Adipocyte (in vitro differentiated cells): ENCODE data around the gene ABHD1.
A peak's percentile ranks its signal among the peaks of the same experiment; 100 is the strongest.

Experiments used
- DNase-seq: peaks from one replicate; pipeline ENCODE4 v3.0.0-alpha.2; 2015; ENCODE audit warnings: low read depth
- H3K27me3 ChIP-seq: replicated peaks from 2 replicates; pipeline ENCODE4 v1.7.0; 2013; ENCODE audit warnings: mild to moderate bottlenecking, low read length, moderate library complexity; ENCODE audit not compliant: control insufficient read depth, insufficient read depth
- H3K36me3 ChIP-seq: 2 replicates; pipeline ENCODE4 v1.7.0; 2013; ENCODE audit warnings: low read length, mild to moderate bottlenecking, moderate library complexity; ENCODE audit not compliant: control insufficient read depth, insufficient read depth, severe bottlenecking
- H3K4me1 ChIP-seq: 2 replicates; pipeline ENCODE4 v1.7.0; 2013; ENCODE audit warnings: mild to moderate bottlenecking, low read length, moderate library complexity; ENCODE audit not compliant: control insufficient read depth, insufficient read depth
- H3K4me3 ChIP-seq: 2 replicates; pipeline ENCODE4 v1.7.0; 2013; ENCODE audit warnings: mild to moderate bottlenecking, low read length, moderate library complexity
- H3K9ac ChIP-seq: 2 replicates; pipeline ENCODE4 v1.7.0; 2013; ENCODE audit warnings: mild to moderate bottlenecking, low read length, moderate library complexity
- H3K9me3 ChIP-seq: 2 replicates; pipeline ENCODE4 v1.7.0; 2013; ENCODE audit warnings: mild to moderate bottlenecking, low read length, moderate library complexity; ENCODE audit not compliant: control insufficient read depth

ABHD1 gene

GRCh38 chr2:27089111-27089954, 34.3 kb upstream of the ABHD1 start:
- H3K36me3 ChIP-seq, result no peaks in the 10 kb centered on the region
- DNase-seq, result no peak
- no peaks in the 10 kb centered on the region for H3K27me3 ChIP-seq
- peaks cover 14% of the 10 kb centered on the region for H3K4me1 ChIP-seq
- H3K9me3 ChIP-seq, result no peaks in the 10 kb centered on the region
- H3K4me3 ChIP-seq, result no peak overlapping the region
- no peak overlapping the region for H3K9ac ChIP-seq

GRCh38 chr2:27091746-27092695, 31.6 kb upstream of the ABHD1 start:
- no peaks in the 10 kb centered on the region for H3K9me3 ChIP-seq
- no peaks in the 10 kb centered on the region for H3K36me3 ChIP-seq
- DNase-seq, result no peak
- no peak overlapping the region for H3K9ac ChIP-seq
- H3K4me3 ChIP-seq, result no peak overlapping the region
- no peaks in the 10 kb centered on the region for H3K27me3 ChIP-seq
- H3K4me1 ChIP-seq, result peaks cover 17% of the 10 kb centered on the region

GRCh38 chr2:27092696-27093429, 30.8 kb upstream of the ABHD1 start:
- peaks cover 16% of the 10 kb centered on the region for H3K4me1 ChIP-seq
- no peaks in the 10 kb centered on the region for H3K27me3 ChIP-seq
- no peak for DNase-seq
- H3K36me3 ChIP-seq, result no peaks in the 10 kb centered on the region
- H3K4me3 ChIP-seq, result no peak overlapping the region
- no peaks in the 10 kb centered on the region for H3K9me3 ChIP-seq
- H3K9ac ChIP-seq, result no peak overlapping the region

GRCh38 chr2:27093430-27094352, 29.9 kb upstream of the ABHD1 start:
- H3K9ac ChIP-seq, result no peak overlapping the region
- H3K27me3 ChIP-seq, result no peaks in the 10 kb centered on the region
- no peaks in the 10 kb centered on the region for H3K36me3 ChIP-seq
- H3K4me1 ChIP-seq, result peaks cover 16% of the 10 kb centered on the region
- no peak overlapping the region for H3K4me3 ChIP-seq
- DNase-seq, result no peak
- no peaks in the 10 kb centered on the region for H3K9me3 ChIP-seq

DNA sequence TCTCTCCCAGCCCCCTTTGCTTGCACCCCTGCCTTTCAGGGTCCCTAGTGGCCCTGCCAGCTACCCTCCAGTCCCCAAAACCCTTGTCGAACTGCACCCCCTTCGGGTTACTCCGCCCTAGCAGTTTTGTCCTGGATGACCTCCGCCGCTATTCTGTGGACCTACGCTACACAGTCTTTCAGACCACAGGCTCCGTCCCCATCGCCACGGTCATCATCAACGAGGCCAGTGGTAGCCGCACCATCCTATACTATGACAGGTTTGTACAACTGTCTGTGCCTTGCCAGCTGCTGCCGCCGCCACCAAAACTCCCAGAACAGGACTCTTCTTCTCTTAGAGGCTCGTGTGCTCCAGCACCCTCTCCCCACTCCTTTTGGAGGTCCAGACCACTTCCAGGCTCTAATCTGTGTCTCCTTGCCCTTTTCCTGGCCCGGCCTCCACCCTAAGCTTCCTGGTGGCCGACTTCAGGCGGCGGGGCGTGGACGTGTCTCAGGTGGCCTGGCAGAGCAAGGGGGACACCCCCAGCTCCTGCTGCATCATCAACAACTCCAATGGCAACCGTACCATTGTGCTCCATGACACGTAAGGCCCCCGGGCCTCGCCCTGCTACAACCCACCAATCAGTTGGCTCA, 29.1 kb upstream of the ABHD1 start:
- no peak for DNase-seq
- no peaks in the 10 kb centered on the region for H3K9me3 ChIP-seq
- no peaks in the 10 kb centered on the region for H3K27me3 ChIP-seq
- H3K9ac ChIP-seq, result no peak overlapping the region
- H3K36me3 ChIP-seq, result no peaks in the 10 kb centered on the region
- no peak overlapping the region for H3K4me3 ChIP-seq
- peaks cover 16% of the 10 kb centered on the region for H3K4me1 ChIP-seq

- no peaks in the 10 kb centered on the region for H3K9me3 ChIP-seq
- no peak for DNase-seq
- no peak overlapping the region for H3K9ac ChIP-seq
- H3K27me3 ChIP-seq, result no peaks in the 10 kb centered on the region
- peaks cover 16% of the 10 kb centered on the region for H3K4me1 ChIP-seq
- no peak overlapping the region for H3K4me3 ChIP-seq
- H3K36me3 ChIP-seq, result no peaks in the 10 kb centered on the region
Measured at GRCh38 chr2:27095427-27095744, 28.2 kb upstream of the ABHD1 start.

- H3K4me3 ChIP-seq, result peak overlapping the region; percentile 68
- no peaks in the 10 kb centered on the region for H3K27me3 ChIP-seq
- H3K4me1 ChIP-seq, result peaks cover 16% of the 10 kb centered on the region
- peak; percentile 77 for DNase-seq
- no peaks in the 10 kb centered on the region for H3K36me3 ChIP-seq
- H3K9ac ChIP-seq, result peak overlapping the region; percentile 68
- H3K9me3 ChIP-seq, result no peaks in the 10 kb centered on the region
Measured at GRCh38 chr2:27095745-27096651, 27.6 kb upstream of the ABHD1 start.

GRCh38 chr2:27096748-27097297, 26.8 kb upstream of the ABHD1 start:
- peaks cover 16% of the 10 kb centered on the region for H3K4me1 ChIP-seq
- no peaks in the 10 kb centered on the region for H3K36me3 ChIP-seq
- no peak overlapping the region for H3K9ac ChIP-seq
- DNase-seq, result no peak
- no peaks in the 10 kb centered on the region for H3K9me3 ChIP-seq
- H3K4me3 ChIP-seq, result no peak overlapping the region
- H3K27me3 ChIP-seq, result no peaks in the 10 kb centered on the region

- peaks cover 16% of the 10 kb centered on the region for H3K4me1 ChIP-seq
- no peaks in the 10 kb centered on the region for H3K36me3 ChIP-seq
- no peak overlapping the region for H3K9ac ChIP-seq
- no peaks in the 10 kb centered on the region for H3K9me3 ChIP-seq
- H3K4me3 ChIP-seq, result no peak overlapping the region
- H3K27me3 ChIP-seq, result no peaks in the 10 kb centered on the region
- no peak for DNase-seq
Measured at GRCh38 chr2:27097341-27097740, 26.3 kb upstream of the ABHD1 start.
